ENCODE data around the gene BRI3BP.
"Not testable (repeated sequence)": the region's sequence is repeated elsewhere in the genome, so short reads cannot be mapped to it uniquely, and the experiment has no call there.

The BRI3BP gene

DNA sequence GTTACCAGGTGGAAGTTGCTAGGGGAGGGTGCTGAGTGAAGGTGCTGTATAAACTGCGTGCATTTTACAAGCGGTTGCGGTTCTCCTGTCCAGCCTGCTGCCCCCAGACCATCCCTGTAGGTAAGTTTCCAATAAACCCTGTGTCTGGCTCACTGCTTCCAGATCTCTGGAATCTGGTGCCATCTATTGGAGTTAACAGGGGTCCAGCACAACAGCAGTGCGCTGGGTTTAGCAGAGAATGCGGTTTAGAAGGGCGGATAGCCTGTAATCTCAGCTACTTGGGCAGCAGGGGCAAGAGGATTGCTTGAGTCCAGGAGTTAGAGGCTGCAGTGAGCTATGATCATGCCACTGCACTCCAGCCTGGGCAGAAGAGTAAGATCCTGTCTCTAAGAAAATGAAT lies 76.7 kb downstream of the BRI3BP start:
- DNase-seq = no peak

DNA sequence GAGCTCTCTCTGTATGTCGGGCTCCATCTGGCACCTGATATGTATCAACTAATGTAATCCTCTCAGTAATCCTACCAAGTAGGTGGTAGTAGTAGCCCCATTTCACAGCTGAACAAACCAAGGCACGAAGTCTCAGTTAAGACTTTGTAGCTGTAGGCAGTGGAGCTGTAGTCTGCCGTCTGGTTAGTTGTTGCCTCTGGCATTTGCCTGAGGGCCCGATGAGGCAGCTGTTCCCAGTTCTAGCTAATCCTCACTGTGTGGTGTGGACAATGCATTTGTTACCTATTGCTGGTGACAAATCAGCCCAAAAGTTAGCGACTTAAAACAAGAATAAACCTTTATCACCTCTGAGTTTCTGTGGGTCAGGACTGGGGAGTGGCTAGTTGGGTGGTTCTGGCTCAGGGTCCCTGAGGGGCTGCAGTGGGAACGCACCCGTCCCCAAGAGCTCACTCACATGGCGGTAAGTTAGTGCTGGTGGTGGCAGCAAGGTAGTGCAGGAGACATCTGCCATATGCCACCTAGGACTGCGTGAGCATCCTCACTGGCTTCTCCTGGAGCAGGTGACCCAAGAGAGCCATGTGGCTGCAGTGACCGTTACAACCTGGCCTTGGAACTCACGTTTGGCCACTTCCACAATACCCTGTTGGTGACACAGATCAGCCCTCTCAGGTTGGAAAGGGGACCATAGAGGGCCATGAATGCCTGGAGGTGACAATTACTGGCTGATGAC lies 77.4 kb downstream of the BRI3BP start:
- no peak for DNase-seq

DNA sequence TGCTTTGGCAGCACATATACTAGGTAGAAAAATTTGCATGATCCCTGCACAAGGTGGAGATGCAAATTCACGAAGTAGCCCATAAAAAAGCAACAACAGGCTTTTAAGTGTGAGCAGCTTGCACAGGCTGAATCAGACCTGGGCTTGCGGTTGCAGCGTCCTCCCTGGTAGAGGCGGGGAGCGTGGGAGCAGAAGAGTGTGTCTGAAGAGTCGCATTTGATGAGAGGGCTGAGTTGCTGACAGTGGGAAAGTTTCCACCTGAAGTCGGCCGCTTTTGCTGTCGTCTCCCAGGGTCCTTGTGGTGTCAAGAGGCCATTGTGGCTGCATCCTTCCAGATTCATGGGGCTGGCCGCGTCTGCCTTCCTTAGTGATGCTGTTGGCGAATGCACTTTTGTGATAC lies 78.0 kb downstream of the BRI3BP start:
- DNase-seq = no peak

DNA sequence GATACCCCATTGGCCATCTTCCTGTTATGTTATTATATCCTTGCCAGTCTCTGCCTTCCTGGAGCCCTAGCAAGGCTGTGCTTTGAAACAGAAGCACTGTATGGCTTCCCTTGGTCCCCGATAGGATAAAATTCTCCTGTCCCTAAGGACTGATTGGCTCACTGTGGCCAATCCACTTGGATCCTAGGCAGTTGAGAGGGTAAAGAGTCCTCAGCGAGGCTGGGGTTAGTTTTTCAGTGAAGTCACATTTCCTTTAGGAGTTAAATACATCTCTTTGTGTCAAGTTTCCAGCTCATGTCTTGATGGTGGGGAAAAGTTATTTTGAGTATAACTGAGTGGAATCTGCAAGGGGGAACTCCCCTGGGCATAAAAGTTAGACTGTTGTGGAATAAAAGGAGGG lies 79.1 kb downstream of the BRI3BP start:
- no peak for DNase-seq

DNA sequence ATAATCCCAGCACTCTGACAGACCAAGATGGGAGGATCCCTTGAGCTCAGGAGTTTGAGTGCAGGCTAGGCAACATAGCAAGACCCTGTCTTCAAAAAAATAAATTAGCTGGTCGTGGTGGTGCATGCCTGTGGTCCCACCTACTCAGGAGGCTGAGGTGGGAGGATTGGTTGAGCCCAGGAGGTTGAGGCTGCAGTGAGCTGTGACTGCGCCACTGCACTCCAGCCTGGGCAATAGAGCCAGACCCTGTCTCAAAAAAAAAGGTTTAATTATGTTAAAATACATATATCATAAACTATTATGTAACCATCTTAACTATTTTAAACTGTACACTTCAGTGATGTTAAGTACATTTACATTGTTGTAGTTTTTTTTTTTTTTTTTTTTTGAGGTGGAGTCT lies 80.8 kb downstream of the BRI3BP start:
- not testable (repeated sequence) for DNase-seq

DNA sequence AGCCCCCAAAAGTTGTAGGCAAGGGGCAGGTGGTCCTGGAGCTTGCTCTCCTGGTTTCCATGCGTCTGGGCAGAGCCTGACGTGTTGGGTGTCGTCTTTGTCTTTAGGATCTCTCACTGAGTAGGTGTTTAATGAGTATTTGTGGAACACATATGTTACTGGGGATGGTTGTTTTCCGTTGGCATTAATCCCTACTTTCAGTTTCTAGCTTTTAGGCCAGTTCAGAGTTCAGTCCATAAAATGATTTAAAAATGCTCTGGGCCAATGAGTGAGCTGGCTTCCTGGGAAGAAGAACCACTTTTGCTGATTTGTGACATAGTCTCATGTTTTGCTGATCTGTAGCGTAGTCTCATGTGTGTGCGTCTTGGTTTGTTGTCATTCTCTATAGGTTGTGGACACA lies 82.7 kb downstream of the BRI3BP start:
- DNase-seq = no peak

DNA sequence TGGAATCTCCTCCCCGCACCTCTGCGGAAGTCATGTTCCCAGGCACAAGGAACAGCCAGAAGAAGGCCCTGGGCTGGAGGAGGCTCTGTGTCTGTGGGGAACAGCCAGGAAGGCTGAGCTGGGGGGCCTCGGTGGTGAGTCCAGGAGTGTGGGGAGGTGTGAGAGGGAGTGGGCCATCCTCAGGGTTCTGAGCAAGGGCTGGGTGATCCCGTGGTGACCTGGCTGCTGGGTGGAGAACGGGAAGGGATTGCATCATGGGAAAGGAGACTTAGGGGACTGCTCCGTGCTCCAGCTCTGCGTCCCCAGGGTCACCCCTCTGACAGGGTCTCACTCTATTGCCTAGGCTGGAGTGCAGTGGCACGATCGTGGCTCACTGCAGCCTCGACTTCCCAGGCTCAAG lies 85.6 kb downstream of the BRI3BP start:
- no peak for DNase-seq

DNA sequence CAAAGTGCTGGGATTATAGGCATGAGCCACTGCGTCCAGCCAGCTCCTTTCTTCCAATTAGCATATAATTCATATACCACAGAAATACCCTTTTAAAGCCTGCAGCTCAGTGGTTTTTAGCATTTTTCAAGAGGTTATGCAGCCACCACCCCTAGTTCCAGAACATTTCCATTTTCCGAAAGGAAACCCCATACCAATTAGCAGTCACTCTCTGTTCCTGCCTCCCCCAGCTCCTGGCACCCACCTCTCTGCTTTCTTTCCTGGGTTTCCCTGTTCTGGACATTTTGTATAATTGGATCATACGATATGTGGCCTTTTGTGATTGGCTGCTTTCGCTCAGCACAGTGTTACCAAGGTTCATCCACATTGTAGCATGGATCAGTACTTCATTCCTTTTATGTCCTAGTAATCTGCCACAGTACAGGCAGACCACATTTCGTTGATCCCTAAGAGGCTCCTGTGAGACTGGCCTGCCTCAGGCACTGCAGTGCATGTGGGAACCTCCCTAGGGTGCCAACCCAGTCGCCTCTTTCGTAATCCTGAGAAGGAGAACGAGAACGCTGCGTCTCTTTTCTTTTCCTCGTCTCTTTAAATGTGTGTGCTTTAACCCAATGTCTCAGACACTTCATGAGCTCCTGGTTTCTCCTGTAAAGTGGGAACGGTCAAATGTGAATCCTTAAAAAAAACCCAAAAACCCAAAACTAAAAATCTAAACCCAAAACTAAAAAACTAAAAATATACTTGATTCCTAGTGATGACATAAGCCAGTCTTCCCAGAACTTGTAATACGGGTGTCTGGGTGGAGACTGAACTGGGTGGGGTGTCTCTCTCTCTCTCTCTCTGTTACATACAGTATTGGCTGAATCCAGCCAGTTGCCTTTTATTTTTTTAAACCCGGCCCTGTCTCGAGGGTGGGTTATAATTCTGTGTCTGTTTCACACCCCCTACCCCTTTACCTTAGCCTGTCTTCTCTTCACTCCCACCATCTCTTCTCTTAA lies 86.5 kb downstream of the BRI3BP start:
- DNase-seq = no peak

Measured in activated CD4-positive, alpha-beta T cell treated with anti-CD3 and anti-CD28 coated beads, Interleukin-2, amount 50 U/mL, for 1 hour (primary cell).